H9 (cell line): Measurements from ENCODE around the gene HSP90AA1. TPM values are rescaled to one million over a fixed set of nuclear protein-coding genes. Genes with fewer than 3 reads are reported as not detected.
A peak's percentile ranks its signal among the peaks of the same experiment; 100 is the strongest.
"Not testable (repeated sequence)": the region's sequence is repeated elsewhere in the genome, so short reads cannot be mapped to it uniquely, and the experiment has no call there.

Source experiments
- DNase-seq: peaks from one replicate; pipeline ENCODE4 v3.0.0-alpha.2; 2017
- H2AFZ ChIP-seq: one replicate; pipeline ENCODE4 v1.6.1; 2013; ENCODE audit warnings: mild to moderate bottlenecking, low read length, control low read depth, moderate library complexity
- H2AK5ac ChIP-seq: 2 replicates; pipeline ENCODE4 v1.6.1; 2013; ENCODE audit warnings: low read length, control low read depth, mixed read lengths; ENCODE audit not compliant: insufficient read length
- H2BK120ac ChIP-seq: one replicate; pipeline ENCODE4 v1.6.1; 2013; ENCODE audit warnings: low read depth, mild to moderate bottlenecking, low read length, control low read depth, inconsistent platforms; ENCODE audit not compliant: poor library complexity, severe bottlenecking
- H2BK12ac ChIP-seq: 2 replicates; pipeline ENCODE4 v1.6.1; 2013; ENCODE audit warnings: low read length, control low read depth, mixed read lengths, low read depth; ENCODE audit not compliant: insufficient read length
- H2BK15ac ChIP-seq: 2 replicates; pipeline ENCODE4 v1.6.1; 2013; ENCODE audit warnings: low read depth, low read length, control low read depth
- H2BK20ac ChIP-seq: one replicate; pipeline ENCODE4 v1.6.1; 2013; ENCODE audit warnings: low read depth, mild to moderate bottlenecking, low read length, control low read depth, inconsistent platforms; ENCODE audit not compliant: poor library complexity, severe bottlenecking
- H2BK5ac ChIP-seq: 2 replicates; pipeline ENCODE4 v1.6.1; 2013; ENCODE audit warnings: low read length, control low read depth, mixed read lengths; ENCODE audit not compliant: insufficient read length
- H3K14ac ChIP-seq: 2 replicates; pipeline ENCODE4 v1.6.1; 2013; ENCODE audit warnings: low read length, control low read depth; ENCODE audit not compliant: insufficient read depth
- H3K18ac ChIP-seq: 2 replicates; pipeline ENCODE4 v1.6.1; 2013; ENCODE audit warnings: low read depth, mild to moderate bottlenecking, mixed read lengths, low read length, control low read depth; ENCODE audit not compliant: insufficient read length
- H3K23ac ChIP-seq: 2 replicates; pipeline ENCODE4 v1.6.1; 2013; ENCODE audit warnings: low read length, control low read depth, mixed read lengths, low read depth; ENCODE audit not compliant: insufficient read length
- H3K23me2 ChIP-seq: 2 replicates; pipeline ENCODE4 v1.6.1; 2013; ENCODE audit warnings: low read depth, mild to moderate bottlenecking, mixed read lengths, low read length, control low read depth; ENCODE audit not compliant: insufficient read length, poor library complexity, severe bottlenecking
- H3K27ac ChIP-seq: 2 replicates; pipeline ENCODE4 v1.5.1; 2013; ENCODE audit warnings: low read length, control low read depth, mixed read lengths, low read depth; ENCODE audit not compliant: insufficient read length
- H3K27me3 ChIP-seq: 2 replicates; pipeline ENCODE4 v1.6.1; 2013; ENCODE audit warnings: low read length, control low read depth, inconsistent platforms; ENCODE audit not compliant: insufficient read depth
- H3K4ac ChIP-seq: 2 replicates; pipeline ENCODE4 v1.6.1; 2013; ENCODE audit warnings: low read depth, mild to moderate bottlenecking, control low read depth, inconsistent platforms, low read length, moderate library complexity
- H3K4me1 ChIP-seq: 2 replicates; pipeline ENCODE4 v1.6.1; 2013; ENCODE audit warnings: low read length, control low read depth, inconsistent platforms; ENCODE audit not compliant: insufficient read depth
- H3K4me2 ChIP-seq: 2 replicates; pipeline ENCODE4 v1.6.1; 2013; ENCODE audit warnings: low read length, control low read depth, mixed read lengths; ENCODE audit not compliant: insufficient read length, insufficient read depth
- H3K56ac ChIP-seq: 2 replicates; pipeline ENCODE4 v1.6.1; 2013; ENCODE audit warnings: low read depth, mild to moderate bottlenecking, mixed read lengths, low read length, control low read depth; ENCODE audit not compliant: insufficient read length
- H3K79me1 ChIP-seq: 2 replicates; pipeline ENCODE4 v1.6.1; 2013; ENCODE audit warnings: low read depth, mild to moderate bottlenecking, moderate library complexity, low read length, control low read depth, inconsistent platforms; ENCODE audit not compliant: insufficient read depth, poor library complexity, severe bottlenecking
- H3K79me2 ChIP-seq: 2 replicates; pipeline ENCODE4 v1.6.1; 2013; ENCODE audit warnings: low read length, control low read depth, inconsistent platforms; ENCODE audit not compliant: insufficient read depth
- H3K9ac ChIP-seq: 2 replicates; pipeline ENCODE4 v1.6.1; 2013; ENCODE audit warnings: low read length, control low read depth, mixed read lengths; ENCODE audit not compliant: insufficient read length; ENCODE audit errors: extremely low read depth
- H3K9me3 ChIP-seq: one replicate; pipeline ENCODE4 v1.6.1; 2013; ENCODE audit warnings: low read depth, low read length, inconsistent platforms; ENCODE audit not compliant: control insufficient read depth
- H3T11ph ChIP-seq: one replicate; pipeline ENCODE4 v1.6.1; 2013; ENCODE audit warnings: mild to moderate bottlenecking, low read length, control low read depth, inconsistent platforms
- H4K20me1 ChIP-seq: one replicate; pipeline ENCODE4 v1.6.1; 2013; ENCODE audit not compliant: control insufficient read depth, insufficient read length, insufficient read depth
- H4K5ac ChIP-seq: 2 replicates; pipeline ENCODE4 v1.6.1; 2013; ENCODE audit warnings: low read depth, mild to moderate bottlenecking, mixed read lengths, low read length, control low read depth; ENCODE audit not compliant: insufficient read length
- H4K8ac ChIP-seq: replicated peaks from 2 replicates; pipeline ENCODE4 v1.6.1; 2013; ENCODE audit warnings: low read length, control low read depth, mixed read lengths, low read depth; ENCODE audit not compliant: insufficient read length
- H4K91ac ChIP-seq: 2 replicates; pipeline ENCODE4 v1.6.1; 2013; ENCODE audit warnings: low read depth, mild to moderate bottlenecking, moderate library complexity, mixed read lengths, low read length, control low read depth; ENCODE audit not compliant: insufficient read length
- H3K27ac Mint-ChIP-seq, 3 experiments: 2 replicates in 2 of 3; 3 replicates in 1 of 3; pipeline ENCODE4 v1.8.0; 2020 to 2021; ENCODE audit warnings: mixed read lengths in 3 of 3, mild to moderate bottlenecking in 1 of 3, moderate library complexity in 1 of 3
- H3K27me3 Mint-ChIP-seq: 2 replicates; pipeline ENCODE4 v1.8.0; 2021; ENCODE audit warnings: low read depth, mild to moderate bottlenecking, moderate library complexity, mixed read lengths
- H3K36me3 Mint-ChIP-seq, 3 experiments: 2 replicates in 2 of 3; 3 replicates in 1 of 3; pipeline ENCODE4 v1.8.0; 2020 to 2021; ENCODE audit warnings: low read depth in 3 of 3, mixed read lengths in 3 of 3; ENCODE audit not compliant: insufficient read depth in 1 of 3
- H3K4me1 Mint-ChIP-seq, 2 experiments: 2 replicates each; pipeline ENCODE4 v1.8.0; 2020; ENCODE audit warnings: mixed read lengths in 2 of 2
- H3K4me3 Mint-ChIP-seq, 2 experiments: 2 replicates in 1 of 2; 3 replicates in 1 of 2; pipeline ENCODE4 v1.8.0; 2020 to 2021; ENCODE audit warnings: mild to moderate bottlenecking in 2 of 2, mixed read lengths in 2 of 2, moderate library complexity in 1 of 2
- H3K9me3 Mint-ChIP-seq, 2 experiments: 2 replicates in 1 of 2; 3 replicates in 1 of 2; pipeline ENCODE4 v1.8.0; 2020; ENCODE audit warnings: mild to moderate bottlenecking in 2 of 2, mixed read lengths in 2 of 2, moderate library complexity in 1 of 2
- WGBS: extraction: QIAGEN DNeasy Blood & Tissue Kit; methylation state at CpG from one replicate; pipeline ENCODE4 v1.1.7; 2013; ENCODE audit warnings: missing lambda C conversion rate, low lambda C conversion rate, mixed read lengths; ENCODE audit not compliant: insufficient read length; ENCODE audit errors: extremely low coverage; 5-methylcytosine and 5-hydroxymethylcytosine counted together
- total RNA-seq: library from RNA; stranded (reverse); gene quantifications from 2 replicates; pipeline ENCODE4 v1.2.1, GENCODE V29; 2021

The HSP90AA1 gene
- total RNA-seq, 1 experiment from 2014 or later, result 953 TPM

GRCh38 chr14:102134719-102135118, 47.9 kb upstream of the HSP90AA1 start:
- H3K4ac ChIP-seq, H2BK5ac ChIP-seq, DNase-seq, H3K23me2 ChIP-seq, H3K79me2 ChIP-seq, H3K14ac ChIP-seq, H3K27ac ChIP-seq, H3K23ac ChIP-seq, H3K4me2 ChIP-seq, H3K4me3 Mint-ChIP-seq, H3K79me1 ChIP-seq, H3K27me3 Mint-ChIP-seq, H3K4me1 ChIP-seq, H2BK12ac ChIP-seq, H4K5ac ChIP-seq, H3K18ac ChIP-seq, H3K9me3 Mint-ChIP-seq, H2BK15ac ChIP-seq, H4K8ac ChIP-seq, H4K91ac ChIP-seq, H2AK5ac ChIP-seq, H2AFZ ChIP-seq, H3K4me1 Mint-ChIP-seq, H2BK20ac ChIP-seq, H3K27me3 ChIP-seq, H3K9ac ChIP-seq, H2BK120ac ChIP-seq, H3T11ph ChIP-seq, H4K20me1 ChIP-seq, H3K56ac ChIP-seq, H3K9me3 ChIP-seq: not testable (repeated sequence)
- no CpG with 5 or more reads among the region's 10 CpGs for WGBS
- H3K36me3 Mint-ChIP-seq, result peaks cover 19 to 20% (median 19%) of the 10 kb centered on the region in 3 experiments; a peak in 6 of 7 replicates
- peak overlapping the region; percentile 73 to 77 (median 76); a peak in 4 of 7 replicates for H3K27ac Mint-ChIP-seq

GRCh38 chr14:102134021-102134420, 47.2 kb upstream of the HSP90AA1 start:
- not testable (repeated sequence) for H2AK5ac ChIP-seq, H2AFZ ChIP-seq, H2BK12ac ChIP-seq, H3K79me1 ChIP-seq, H3T11ph ChIP-seq, H4K20me1 ChIP-seq, H3K9me3 Mint-ChIP-seq, H3K18ac ChIP-seq, H3K9ac ChIP-seq, H2BK120ac ChIP-seq, H3K27me3 Mint-ChIP-seq, H3K4me1 Mint-ChIP-seq, H3K4me2 ChIP-seq, H2BK20ac ChIP-seq, H3K23me2 ChIP-seq, H2BK15ac ChIP-seq, H4K5ac ChIP-seq, H3K27me3 ChIP-seq, H3K9me3 ChIP-seq, H3K23ac ChIP-seq, H3K4me1 ChIP-seq, H3K27ac ChIP-seq, H3K4me3 Mint-ChIP-seq, H3K56ac ChIP-seq, DNase-seq, H4K8ac ChIP-seq, H4K91ac ChIP-seq, H2BK5ac ChIP-seq, H3K79me2 ChIP-seq, H3K4ac ChIP-seq, H3K14ac ChIP-seq
- Mint-ChIP-seq H3K36me3 (peaks cover 19 to 20% (median 19%) of the 10 kb centered on the region in 3 experiments; a peak in 6 of 7 replicates), H3K27ac (peak overlapping the region in 2 of 3 experiments; percentile 76 to 77; a peak in 2 of 7 replicates)
- whole genome bisulfite sequencing, result no CpG with 5 or more reads among the region's 9 CpGs
